SH-SY5Y (cell line): ENCODE results near the gene TNIK.

Experiments
- GATA2 ChIP-seq: IDR thresholded peaks from 2 replicates; pipeline ENCODE4 v1.6.1; 2011; ENCODE audit warnings: mild to moderate bottlenecking, low read depth, low read length
- GATA3 ChIP-seq: IDR thresholded peaks from 2 replicates; pipeline ENCODE4 v1.6.1; 2011; ENCODE audit warnings: low read depth, mild to moderate bottlenecking, low read length, moderate library complexity

- TF ChIP-seq GATA3, result no peak
- no peak for TF ChIP-seq GATA2
Observed at GRCh38 chr3:171057072-171057471, 403.1 kb downstream of the TNIK start.
